Stimulated activated CD4-positive, alpha-beta T cell treated with anti-CD3 and anti-CD28 coated beads, TNF-alpha, amount 100 ng/mL, for 24 hours (primary cell): ENCODE results near the gene KCNJ6.
"Not testable (repeated sequence)": the region's sequence is repeated elsewhere in the genome, so short reads cannot be mapped to it uniquely, and the experiment has no call there.

ENCODE experiments used
- DNase-seq, 3 experiments: peaks; one replicate each; pipeline ENCODE4 v3.0.0-alpha.2; 2020; ENCODE audit warnings: low read depth in 3 of 3

Gene KCNJ6

GRCh38 chr21:37601915-37602314, 314.3 kb downstream of the KCNJ6 start:
- no peak for DNase-seq

GRCh38 chr21:37601027-37601426, 315.2 kb downstream of the KCNJ6 start:
- no peak for DNase-seq

- DNase-seq: no peak
Measured at GRCh38 chr21:37595944-37596343, 320.3 kb downstream of the KCNJ6 start.

GRCh38 chr21:37594472-37594951, 321.7 kb downstream of the KCNJ6 start:
- DNase-seq: no peak

GRCh38 chr21:37593740-37594471, 322.4 kb downstream of the KCNJ6 start:
- DNase-seq: no peak

- no peak for DNase-seq
Measured at GRCh38 chr21:37593015-37593414, 323.2 kb downstream of the KCNJ6 start.

- DNase-seq: no peak
Measured at GRCh38 chr21:37592496-37592895, 323.8 kb downstream of the KCNJ6 start.

GRCh38 chr21:37591994-37592393, 324.3 kb downstream of the KCNJ6 start:
- not testable (repeated sequence) for DNase-seq

- not testable (repeated sequence) for DNase-seq
Measured at GRCh38 chr21:37590836-37591235, 325.4 kb downstream of the KCNJ6 start.

- DNase-seq: not testable (repeated sequence)
Measured at GRCh38 chr21:37588644-37589043, 327.6 kb downstream of the KCNJ6 start.

GRCh38 chr21:37587635-37588177, 328.6 kb downstream of the KCNJ6 start:
- no peak for DNase-seq

- DNase-seq: no peak
Measured at GRCh38 chr21:37587203-37587602, 329.1 kb downstream of the KCNJ6 start.

- DNase-seq: no peak
Measured at GRCh38 chr21:37582590-37582989, 333.7 kb downstream of the KCNJ6 start.

- no peak for DNase-seq
Measured at GRCh38 chr21:37580666-37581065, 335.6 kb downstream of the KCNJ6 start.

GRCh38 chr21:37579356-37579755, 336.9 kb downstream of the KCNJ6 start:
- DNase-seq: no peak

- no peak for DNase-seq
Measured at GRCh38 chr21:37578471-37579126, 337.7 kb downstream of the KCNJ6 start.

- not testable (repeated sequence) for DNase-seq
Measured at GRCh38 chr21:37576929-37577328, 339.3 kb downstream of the KCNJ6 start.

GRCh38 chr21:37575580-37575979, 340.7 kb downstream of the KCNJ6 start:
- DNase-seq: no peak

GRCh38 chr21:37574751-37575150, 341.5 kb downstream of the KCNJ6 start:
- DNase-seq: no peak

- DNase-seq: no peak
Measured at GRCh38 chr21:37574316-37574715, 341.9 kb downstream of the KCNJ6 start.

- DNase-seq: no peak
Measured at GRCh38 chr21:37571442-37571841, 344.8 kb downstream of the KCNJ6 start.

- no peak for DNase-seq
Measured at GRCh38 chr21:37568916-37569315, 347.3 kb downstream of the KCNJ6 start.

- no peak for DNase-seq
Measured at GRCh38 chr21:37568415-37568814, 347.8 kb downstream of the KCNJ6 start.
